Transverse colon (tissue), 4 donors: Measurements from ENCODE around the gene ITGAE. TPM values are rescaled to one million over a fixed set of nuclear protein-coding genes. Genes with fewer than 3 reads are reported as not detected.

ENCODE experiments used
- DNase-seq: peaks from one replicate; pipeline ENCODE4 v3.0.0-alpha.2; 2019
- H3K27ac ChIP-seq, 4 donors: fragments of 200-600 bp; sonication (generic); 2 replicates each; pipeline ENCODE4 v1.5.1; 2016 to 2018; ENCODE audit warnings: inconsistent platforms in 4 of 4
- H3K27me3 ChIP-seq: fragments of 200-600 bp; sonication (generic); 2 replicates; pipeline ENCODE4 v1.5.1; 2017; ENCODE audit warnings: inconsistent platforms
- H3K36me3 ChIP-seq, 4 donors: fragments of 200-600 bp; sonication (generic); 2 replicates each; pipeline ENCODE4 v1.5.1; 2017 to 2019; ENCODE audit warnings: inconsistent platforms in 4 of 4
- H3K4me1 ChIP-seq, 4 donors: fragments of 200-600 bp; sonication (generic); 2 replicates each; pipeline ENCODE4 v1.5.1; 2017 to 2020; ENCODE audit warnings: inconsistent platforms in 4 of 4
- H3K4me3 ChIP-seq, 4 donors: fragments of 200-600 bp; sonication (generic); 1 replicate in 1 of 4; 2 replicates in 3 of 4; pipeline versions ENCODE4 v1.5.1 to v1.6.1; 2017 to 2019; ENCODE audit warnings: inconsistent platforms in 4 of 4
- H3K9me3 ChIP-seq, 2 donors: fragments of 200-600 bp; sonication (generic); 2 replicates each; pipeline ENCODE4 v1.5.1; 2017 to 2019; ENCODE audit warnings: inconsistent platforms in 2 of 2
- CTCF ChIP-seq, 5 experiments: fragments of 200-600 bp in 3 of 5; fragments of 450-650 bp in 2 of 5; sonication (generic) in 3 of 5; IDR thresholded peaks; 1 replicate in 2 of 5; 2 replicates in 3 of 5; pipeline ENCODE4 v1.5.1; 2016 to 2017; ENCODE audit warnings: antibody characterized with exemption in 5 of 5, inconsistent platforms in 3 of 5, mild to moderate bottlenecking in 2 of 5, moderate library complexity in 1 of 5
- EP300 ChIP-seq: sonication (generic); formaldehyde crosslinking; IDR thresholded peaks from one replicate; pipeline ENCODE4 v1.6.1; 2017; ENCODE audit warnings: antibody characterized with exemption, low read depth
- POLR2A ChIP-seq: fragments of 450-650 bp; IDR thresholded peaks from one replicate; pipeline ENCODE4 v1.6.1; 2016; ENCODE audit warnings: antibody characterized with exemption, mild to moderate bottlenecking, moderate library complexity
- POLR2AphosphoS5 ChIP-seq, 3 donors: sonication (generic); formaldehyde crosslinking; IDR thresholded peaks; one replicate each; pipeline ENCODE4 v1.6.1; 2016; ENCODE audit warnings: antibody characterized with exemption in 3 of 3
- whole genome bisulfite sequencing, 2 donors: methylation state at CpG; one replicate each; pipeline ENCODE4 v1.1.5; 2018; ENCODE audit warnings: low coverage in 1 of 2; 5-methylcytosine and 5-hydroxymethylcytosine counted together
- in situ Hi-C, 4 donors: fragments of 200-750 bp; cut with MboI; loops; one replicate each; pipeline versions ENCODE4 v1.15.0 to v1.15.1; 2017; ENCODE audit warnings: low sequenced_read_pairs in 3 of 4, low pct_ligation_motif_present in 1 of 4, low pct_unique_long_range_greater_than_20kb in 1 of 4
- intact Hi-C: fragments of 100-400 bp; cut with DNase I; formaldehyde crosslinking; loops from one replicate; pipeline ENCODE4 v1.15.1; 2023; ENCODE audit warnings: low total_unique reads
- total RNA-seq, 4 donors: library from RNA; depleted of rRNA; stranded (reverse); fragments of >200 nt; gene quantifications; one replicate each; pipeline ENCODE4 v1.1.0, GENCODE V29; 2016

ITGAE gene
- total RNA-seq, 4 donors from 2014 or later, result 2.8 to 23.1 (median 14.5) TPM

GRCh38 chr17:3763777-3764170 is 37.2 kb downstream of the ITGAE start:
- Histone ChIP-seq H3K9me3 (no peaks in the 10 kb centered on the region), H3K27me3 (no peaks in the 10 kb centered on the region), H3K27ac (peak overlapping the region; percentile 0 to 31 (median 20)), H3K36me3 (no peaks in the 10 kb centered on the region), H3K4me1 (peaks cover 0 to 2% (median 0%) of the 10 kb centered on the region in 4 donors), H3K4me3 (no peak overlapping the region)
- DNase-seq, result no peak
- TF ChIP-seq POLR2AphosphoS5 (IDR thresholded peaks at IDR 0.05), result no peak
- no peak for TF ChIP-seq POLR2A
- no peak for TF ChIP-seq CTCF (IDR thresholded peaks at IDR 0.05)
- TF ChIP-seq EP300, result no peak
- intact Hi-C loops (no loop called here), in situ Hi-C loops (no loop called here)
- WGBS, 2 donors, result 65 to 70% methylated on average over 2 to 3 of the region's 3 CpGs

- Histone ChIP-seq H3K4me3 (no peak overlapping the region), H3K27ac (peak overlapping the region in 2 of 4 donors; percentile 0 to 13), H3K4me1 (peaks cover 0 to 2% (median 0%) of the 10 kb centered on the region in 4 donors), H3K27me3 (no peaks in the 10 kb centered on the region), H3K9me3 (no peaks in the 10 kb centered on the region), H3K36me3 (no peaks in the 10 kb centered on the region)
- DNase-seq, result no peak
- in situ Hi-C loops (no loop called here), intact Hi-C loops (no loop called here)
- 78% methylated on average over 14 of the region's 14 CpGs; no CpG with 5 or more reads in 1 of the 2 donors for WGBS, 2 donors
- TF ChIP-seq EP300, result no peak
Measured at GRCh38 chr17:3762922-3763776, 37.8 kb downstream of the ITGAE start.

- in situ Hi-C loops, result no loop called here
- DNase-seq, result no peak
- TF ChIP-seq EP300 (no peak), POLR2AphosphoS5 (IDR thresholded peaks at IDR 0.05) (no peak), CTCF (IDR thresholded peaks at IDR 0.05) (no peak), POLR2A (no peak)
- intact Hi-C loops, result no loop called here
- WGBS, 2 donors, result 87% methylated on average over 15 of the region's 16 CpGs; no CpG with 5 or more reads in 1 of the 2 donors
- no peaks in the 10 kb centered on the region for H3K9me3 ChIP-seq
- no peaks in the 10 kb centered on the region for H3K36me3 ChIP-seq
- no peak overlapping the region for H3K4me3 ChIP-seq
- H3K27me3 ChIP-seq, result no peaks in the 10 kb centered on the region
- H3K27ac ChIP-seq, result no peak overlapping the region
- H3K4me1 ChIP-seq, result peaks cover 0 to 2% (median 0%) of the 10 kb centered on the region in 4 donors
Measured at GRCh38 chr17:3761918-3762380, 39.0 kb downstream of the ITGAE start.

- no peak overlapping the region for H3K4me3 ChIP-seq
- H3K4me1 ChIP-seq, result peaks cover 0 to 2% (median 0%) of the 10 kb centered on the region in 4 donors
- 68 to 89% methylated on average over 8 to 23 of the region's 23 CpGs for WGBS, 2 donors
- no peaks in the 10 kb centered on the region for H3K9me3 ChIP-seq
- no peak for TF ChIP-seq POLR2AphosphoS5 (IDR thresholded peaks at IDR 0.05)
- no peak for TF ChIP-seq EP300
- no peak for TF ChIP-seq CTCF (IDR thresholded peaks at IDR 0.05)
- no peak for TF ChIP-seq POLR2A
- no peak for DNase-seq
- intact Hi-C loops (no loop called here), in situ Hi-C loops (no loop called here)
- H3K27me3 ChIP-seq, result no peaks in the 10 kb centered on the region
- H3K36me3 ChIP-seq, result no peaks in the 10 kb centered on the region
- no peak overlapping the region for H3K27ac ChIP-seq
Measured at GRCh38 chr17:3761036-3761917, 39.7 kb downstream of the ITGAE start.
